ENCODE measurements around the gene FNBP1L.
"Not testable (repeated sequence)": the region's sequence is repeated elsewhere in the genome, so short reads cannot be mapped to it uniquely, and the experiment has no call there.

FNBP1L gene

GRCh38 chr1:93528412-93528811, 80.5 kb downstream of the FNBP1L start:
- no peak for DNase-seq (ENCODE audit: low read depth in 4 of 4, low spot score in 1 of 4)

GRCh38 chr1:93531193-93531592, 83.3 kb downstream of the FNBP1L start:
- DNase-seq (ENCODE audit: low read depth in 4 of 4, low spot score in 1 of 4): no peak

- no peak for DNase-seq (ENCODE audit: low read depth in 4 of 4, low spot score in 1 of 4)
Observed at GRCh38 chr1:93532780-93533378, 85.0 kb downstream of the FNBP1L start.

GRCh38 chr1:93533677-93534076, 85.8 kb downstream of the FNBP1L start:
- DNase-seq (ENCODE audit: low read depth in 4 of 4, low spot score in 1 of 4): no peak

GRCh38 chr1:93537396-93537795, 89.5 kb downstream of the FNBP1L start:
- DNase-seq (ENCODE audit: low read depth in 4 of 4, low spot score in 1 of 4): no peak

- no peak for DNase-seq (ENCODE audit: low read depth in 4 of 4, low spot score in 1 of 4)
Observed at GRCh38 chr1:93537924-93538323, 90.0 kb downstream of the FNBP1L start.

- no peak for DNase-seq (ENCODE audit: low read depth in 4 of 4, low spot score in 1 of 4)
Observed at GRCh38 chr1:93541045-93541444, 93.1 kb downstream of the FNBP1L start.

GRCh38 chr1:93542398-93542797, 94.5 kb downstream of the FNBP1L start:
- no peak for DNase-seq (ENCODE audit: low read depth in 4 of 4, low spot score in 1 of 4)

GRCh38 chr1:93546162-93546863, 98.4 kb downstream of the FNBP1L start:
- no peak for DNase-seq (ENCODE audit: low read depth in 4 of 4, low spot score in 1 of 4)

GRCh38 chr1:93549131-93549530, 101.2 kb downstream of the FNBP1L start:
- DNase-seq (ENCODE audit: low read depth in 4 of 4, low spot score in 1 of 4): no peak

- DNase-seq (ENCODE audit: low read depth in 4 of 4, low spot score in 1 of 4): no peak
Observed at GRCh38 chr1:93549811-93550210, 101.9 kb downstream of the FNBP1L start.

GRCh38 chr1:93552741-93553455, 105.0 kb downstream of the FNBP1L start:
- no peak for DNase-seq (ENCODE audit: low read depth in 4 of 4, low spot score in 1 of 4)

- not testable (repeated sequence) for DNase-seq (ENCODE audit: low read depth in 4 of 4, low spot score in 1 of 4)
Observed at GRCh38 chr1:93553886-93554490, 106.1 kb downstream of the FNBP1L start.

GRCh38 chr1:93554883-93555872, 107.3 kb downstream of the FNBP1L start:
- no peak for DNase-seq (ENCODE audit: low read depth in 4 of 4, low spot score in 1 of 4)

GRCh38 chr1:93556291-93556690, 108.4 kb downstream of the FNBP1L start:
- DNase-seq (ENCODE audit: low read depth in 4 of 4, low spot score in 1 of 4): no peak

GRCh38 chr1:93559045-93559444, 111.1 kb downstream of the FNBP1L start:
- DNase-seq (ENCODE audit: low read depth in 4 of 4, low spot score in 1 of 4): no peak

GRCh38 chr1:93559695-93560094, 111.8 kb downstream of the FNBP1L start:
- no peak for DNase-seq (ENCODE audit: low read depth in 4 of 4, low spot score in 1 of 4)

GRCh38 chr1:93565496-93566206, 117.7 kb downstream of the FNBP1L start:
- no peak for DNase-seq (ENCODE audit: low read depth in 4 of 4, low spot score in 1 of 4)

- DNase-seq (ENCODE audit: low read depth in 4 of 4, low spot score in 1 of 4): no peak
Observed at GRCh38 chr1:93566227-93566626, 118.3 kb downstream of the FNBP1L start.

Data from stimulated activated CD4-positive, alpha-beta T cell treated with anti-CD3 and anti-CD28 coated beads, Interleukin-1b, Interleukin-23, amount 100 ng/mL, for 24 hours (primary cell).